Mesendoderm (in vitro differentiated cells): Measurements from ENCODE around the gene ZNF143.

ENCODE experiments used
- DNase-seq: peaks from one replicate; pipeline ENCODE4 v3.0.0; 2013
- H2AK5ac ChIP-seq: 2 replicates; pipeline ENCODE4 v1.6.1; 2013; ENCODE audit warnings: low read length, inconsistent platforms
- H2BK120ac ChIP-seq: 2 replicates; pipeline ENCODE4 v1.6.1; 2013; ENCODE audit warnings: low read depth, mild to moderate bottlenecking, low read length, moderate library complexity, mixed read lengths
- H2BK15ac ChIP-seq: replicated peaks from 2 replicates; pipeline ENCODE4 v1.6.1; 2013; ENCODE audit warnings: low read depth, mild to moderate bottlenecking, moderate library complexity
- H2BK5ac ChIP-seq: 2 replicates; pipeline ENCODE4 v1.6.1; 2013; ENCODE audit warnings: low read length, inconsistent platforms
- H3K18ac ChIP-seq: 2 replicates; pipeline ENCODE4 v1.6.1; 2013; ENCODE audit warnings: mild to moderate bottlenecking, low read length, mixed read lengths
- H3K23ac ChIP-seq: one replicate; pipeline ENCODE4 v1.6.1; 2013; ENCODE audit warnings: low read length
- H3K27ac ChIP-seq: 2 replicates; pipeline ENCODE4 v1.5.1; 2013; ENCODE audit warnings: low read depth, mild to moderate bottlenecking, inconsistent platforms, low read length, moderate library complexity
- H3K27me3 ChIP-seq: 2 replicates; pipeline ENCODE4 v1.6.1; 2013; ENCODE audit warnings: low read length, control low read depth, mild to moderate bottlenecking, inconsistent platforms; ENCODE audit not compliant: insufficient read depth, poor library complexity
- H3K36me3 ChIP-seq: 2 replicates; pipeline ENCODE4 v1.6.1; 2013; ENCODE audit warnings: low read length, inconsistent platforms; ENCODE audit not compliant: control insufficient read depth, insufficient read depth
- H3K4ac ChIP-seq: one replicate; pipeline ENCODE4 v1.6.1; 2013; ENCODE audit warnings: low read depth, mild to moderate bottlenecking, low read length, moderate library complexity
- H3K4me1 ChIP-seq: 2 replicates; pipeline ENCODE4 v1.6.1; 2013; ENCODE audit warnings: low read depth, low read length, inconsistent platforms; ENCODE audit not compliant: control insufficient read depth
- H3K4me2 ChIP-seq: 2 replicates; pipeline ENCODE4 v1.6.1; 2013; ENCODE audit warnings: low read length
- H3K4me3 ChIP-seq: 2 replicates; pipeline ENCODE4 v1.5.1; 2013; ENCODE audit warnings: mild to moderate bottlenecking, low read length
- H3K56ac ChIP-seq: one replicate; pipeline ENCODE4 v1.6.1; 2013; ENCODE audit warnings: low read length
- H3K79me1 ChIP-seq: 2 replicates; pipeline ENCODE4 v1.6.1; 2013; ENCODE audit warnings: low read length, inconsistent platforms
- H3K79me2 ChIP-seq: 2 replicates; pipeline ENCODE4 v1.6.1; 2013; ENCODE audit warnings: mild to moderate bottlenecking, low read length; ENCODE audit not compliant: control insufficient read depth, insufficient read depth
- H3K9ac ChIP-seq: 2 replicates; pipeline ENCODE4 v1.6.1; 2013; ENCODE audit warnings: low read length, inconsistent platforms
- H4K5ac ChIP-seq: one replicate; pipeline ENCODE4 v1.6.1; 2013; ENCODE audit warnings: low read length
- H4K8ac ChIP-seq: one replicate; pipeline ENCODE4 v1.6.1; 2013; ENCODE audit warnings: low read depth, mild to moderate bottlenecking, control low read depth, low read length, moderate library complexity
- WGBS: extraction: QIAGEN DNeasy Blood & Tissue Kit; methylation state at CpG from one replicate; pipeline ENCODE4 v1.1.7; 2013; ENCODE audit warnings: low lambda C conversion rate, missing lambda C conversion rate; ENCODE audit not compliant: insufficient coverage; ENCODE audit errors: extremely low coverage; 5-methylcytosine and 5-hydroxymethylcytosine counted together

ZNF143 gene

DNA sequence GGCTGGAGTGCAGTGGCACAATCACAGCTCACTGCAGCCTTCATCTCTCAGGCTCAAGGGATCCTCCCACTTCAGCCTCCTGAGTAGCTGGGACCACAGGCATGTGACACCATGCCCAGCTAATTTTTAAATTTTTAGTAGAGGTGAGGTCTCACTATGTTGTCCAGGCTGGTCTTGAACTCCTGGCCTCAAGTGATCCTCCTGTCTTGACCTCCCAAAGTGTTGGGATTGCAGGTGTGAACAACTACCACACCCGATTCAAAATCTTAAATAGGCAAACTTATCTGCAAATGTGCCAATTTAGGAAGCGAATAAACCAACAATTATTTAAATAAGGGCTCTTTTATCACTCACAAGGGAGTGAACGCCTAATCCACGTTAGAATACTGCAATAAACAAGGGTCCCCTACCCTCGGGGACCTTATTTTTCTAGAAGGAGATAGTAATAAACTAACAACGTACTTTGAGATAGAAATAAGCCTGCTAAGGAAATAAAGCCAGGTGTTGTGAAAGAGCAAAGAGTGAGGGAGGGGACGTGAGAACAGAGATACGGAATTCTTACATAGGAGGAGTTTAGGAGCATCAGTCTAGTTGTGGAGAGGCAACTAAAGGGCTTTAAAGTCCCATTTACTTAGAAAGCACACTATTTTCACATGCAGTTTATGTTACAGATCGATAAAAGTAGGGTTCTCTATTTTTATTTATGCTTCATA is 109.7 kb downstream of the ZNF143 start:
- WGBS: no CpG with 5 or more reads among the region's 9 CpGs
- H3K79me1 ChIP-seq: no peaks in the 10 kb centered on the region
- no peaks in the 10 kb centered on the region for H3K36me3 ChIP-seq
- H3K27ac ChIP-seq: no peak overlapping the region
- no peak overlapping the region for H2BK15ac ChIP-seq
- peak overlapping the region; percentile 46 for H3K4ac ChIP-seq
- H3K4me2 ChIP-seq: no peak overlapping the region
- no peak overlapping the region for H4K8ac ChIP-seq
- H3K9ac ChIP-seq: no peak overlapping the region
- H3K18ac ChIP-seq: no peak overlapping the region
- H2BK5ac ChIP-seq: no peak overlapping the region
- H2AK5ac ChIP-seq: no peak overlapping the region
- no peak overlapping the region for H3K56ac ChIP-seq
- peaks cover 9% of the 10 kb centered on the region for H3K4me1 ChIP-seq
- no peak overlapping the region for H3K23ac ChIP-seq
- no peak overlapping the region for H3K4me3 ChIP-seq
- no peaks in the 10 kb centered on the region for H3K27me3 ChIP-seq
- peaks cover 18% of the 10 kb centered on the region for H3K79me2 ChIP-seq
- DNase-seq: no peak
- no peak overlapping the region for H4K5ac ChIP-seq
- H2BK120ac ChIP-seq: no peak overlapping the region

- Histone ChIP-seq H3K27ac (no peak overlapping the region), H2AK5ac (no peak overlapping the region), H3K4me3 (no peak overlapping the region), H4K8ac (no peak overlapping the region), H2BK120ac (no peak overlapping the region), H3K4ac (no peak overlapping the region), H3K27me3 (no peaks in the 10 kb centered on the region), H3K23ac (no peak overlapping the region), H3K4me2 (no peak overlapping the region), H3K79me1 (no peaks in the 10 kb centered on the region), H2BK5ac (no peak overlapping the region), H4K5ac (no peak overlapping the region), H3K9ac (no peak overlapping the region), H3K18ac (no peak overlapping the region), H3K4me1 (peaks cover 3% of the 10 kb centered on the region), H2BK15ac (peak overlapping the region; percentile 41), H3K36me3 (no peaks in the 10 kb centered on the region), H3K79me2 (peaks cover 24% of the 10 kb centered on the region), H3K56ac (peak overlapping the region; percentile 45)
- WGBS: no CpG with 5 or more reads among the region's 8 CpGs
- no peak for DNase-seq
Observed at GRCh38 chr11:9571071-9571762, 110.4 kb downstream of the ZNF143 start.

GRCh38 chr11:9571763-9572115 is 110.9 kb downstream of the ZNF143 start:
- WGBS: no CpG with 5 or more reads among the region's 6 CpGs
- Histone ChIP-seq H2BK15ac (no peak overlapping the region), H2AK5ac (no peak overlapping the region), H3K79me1 (no peaks in the 10 kb centered on the region), H3K79me2 (peaks cover 28% of the 10 kb centered on the region), H2BK5ac (no peak overlapping the region), H3K27ac (no peak overlapping the region), H3K23ac (no peak overlapping the region), H3K9ac (no peak overlapping the region), H3K27me3 (no peaks in the 10 kb centered on the region), H3K4me1 (peaks cover 3% of the 10 kb centered on the region), H3K56ac (peak overlapping the region; percentile 36), H3K4ac (no peak overlapping the region), H3K4me3 (no peak overlapping the region), H3K4me2 (no peak overlapping the region), H2BK120ac (no peak overlapping the region), H3K18ac (no peak overlapping the region), H4K8ac (no peak overlapping the region), H4K5ac (no peak overlapping the region), H3K36me3 (no peaks in the 10 kb centered on the region)
- DNase-seq: no peak

DNA sequence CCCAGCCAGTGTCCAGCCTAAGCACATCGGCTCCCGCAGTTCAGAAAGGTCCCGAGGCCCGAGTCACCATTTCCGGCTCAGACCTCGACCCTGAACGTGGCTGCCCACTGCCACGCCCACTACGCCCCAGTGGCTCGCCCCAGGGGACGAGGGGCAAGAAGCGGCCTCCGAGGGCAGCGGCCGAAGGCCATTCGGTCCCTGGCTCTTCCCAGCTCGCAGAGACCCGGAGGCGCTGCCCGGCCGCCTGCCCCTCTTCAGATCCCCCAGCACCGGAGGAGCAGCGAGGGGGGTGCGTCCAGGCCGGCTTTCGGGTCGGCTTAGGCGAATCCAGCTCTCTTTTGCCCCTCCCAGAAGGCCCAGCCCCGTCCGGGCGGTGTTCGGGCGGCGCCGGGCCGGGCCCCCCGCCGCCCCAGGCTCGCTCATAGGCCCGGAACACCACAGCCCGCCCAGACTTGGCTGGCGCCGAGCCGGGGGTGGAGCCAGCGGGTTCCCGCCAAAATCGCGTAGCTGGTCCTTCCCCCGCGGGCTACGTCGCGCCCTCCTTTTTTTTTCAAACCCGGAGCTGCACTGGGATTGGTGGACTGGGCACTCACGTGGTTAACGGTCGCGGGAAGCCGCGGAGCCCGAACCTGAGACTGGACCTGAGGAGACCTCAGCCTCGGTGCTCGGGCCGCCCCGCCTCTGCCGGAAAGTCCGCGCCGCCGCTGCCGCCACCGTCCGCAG is 112.4 kb downstream of the ZNF143 start, which contains the start of gene WEE1:
Gene WEE1 (plus strand): TSS at position 619 of the 723 bp plus-strand sequence. CDS start 264 bp downstream, outside the sequence.
- H3K9ac ChIP-seq: peak within 1 kb of the TSS; percentile 93
- peak within 1 kb of the TSS; percentile 95 for H3K56ac ChIP-seq
- peaks cover 40% of the 10 kb centered on the region for H3K79me2 ChIP-seq
- H3K79me1 ChIP-seq: peaks cover 3% of the 10 kb centered on the region
- H3K4me2 ChIP-seq: peak within 1 kb of the TSS; percentile 67
- H3K27ac ChIP-seq: peak within 1 kb of the TSS; percentile 100
- peak within 1 kb of the TSS; percentile 97 for H3K18ac ChIP-seq
- peak within 1 kb of the TSS; percentile 84 for H2BK120ac ChIP-seq
- H4K8ac ChIP-seq: peak within 1 kb of the TSS; percentile 77
- no peak within 1 kb of the TSS for H2AK5ac ChIP-seq
- no peak within 1 kb of the TSS for H2BK15ac ChIP-seq
- DNase-seq: peak; percentile 100
- H3K27me3 ChIP-seq: no peaks in the 10 kb centered on the region
- peak within 1 kb of the TSS; percentile 98 for H3K4ac ChIP-seq
- peaks cover 6% of the 10 kb centered on the region for H3K36me3 ChIP-seq
- H3K4me1 ChIP-seq: peaks cover 6% of the 10 kb centered on the region
- peak within 1 kb of the TSS; percentile 87 for H3K4me3 ChIP-seq
- peak within 1 kb of the TSS; percentile 72 for H3K23ac ChIP-seq
- WGBS: no CpG with 5 or more reads among the region's 73 CpGs
- H4K5ac ChIP-seq: no peak within 1 kb of the TSS
- H2BK5ac ChIP-seq: peak within 1 kb of the TSS; percentile 48

- peaks cover 6% of the 10 kb centered on the region for H3K4me1 ChIP-seq
- peak overlapping the region; percentile 72 for H3K23ac ChIP-seq
- H2BK120ac ChIP-seq: peak overlapping the region; percentile 84
- H2AK5ac ChIP-seq: no peak overlapping the region
- no peak overlapping the region for H4K5ac ChIP-seq
- H3K27ac ChIP-seq: peak overlapping the region; percentile 99
- H2BK15ac ChIP-seq: no peak overlapping the region
- peaks cover 3% of the 10 kb centered on the region for H3K79me1 ChIP-seq
- H3K56ac ChIP-seq: peak overlapping the region; percentile 95
- H3K36me3 ChIP-seq: peaks cover 6% of the 10 kb centered on the region
- peak overlapping the region; percentile 93 for H3K18ac ChIP-seq
- H3K4ac ChIP-seq: peak overlapping the region; percentile 98
- H2BK5ac ChIP-seq: peak overlapping the region; percentile 48
- no peak for DNase-seq
- H3K27me3 ChIP-seq: no peaks in the 10 kb centered on the region
- H3K79me2 ChIP-seq: peaks cover 40% of the 10 kb centered on the region
- peak overlapping the region; percentile 77 for H4K8ac ChIP-seq
- WGBS: no CpG with 5 or more reads among the region's 122 CpGs
- peak overlapping the region; percentile 87 for H3K4me3 ChIP-seq
- peak overlapping the region; percentile 93 for H3K9ac ChIP-seq
- peak overlapping the region; percentile 29 for H3K4me2 ChIP-seq
Observed at GRCh38 chr11:9573775-9574621, 113.2 kb downstream of the ZNF143 start.
